Colonic mucosa (tissue), 4 donors: ENCODE results near the gene OTULIN. TPM values are rescaled to one million over a fixed set of nuclear protein-coding genes. Genes with fewer than 3 reads are reported as not detected.

Experiments
- DNase-seq: peaks from one replicate; pipeline ENCODE4 v3.0.0-alpha.2; 2020
- H3K27ac ChIP-seq: fragments of 200-600 bp; one replicate; pipeline ENCODE4 v1.8.0; 2021
- H3K27me3 ChIP-seq: fragments of 200-600 bp; one replicate; pipeline ENCODE4 v1.8.0; 2021
- H3K36me3 ChIP-seq: fragments of 200-600 bp; one replicate; pipeline ENCODE4 v1.8.0; 2021
- H3K4me1 ChIP-seq: fragments of 200-600 bp; one replicate; pipeline ENCODE4 v1.8.0; 2021; ENCODE audit warnings: mild to moderate bottlenecking
- H3K4me3 ChIP-seq: fragments of 200-600 bp; one replicate; pipeline ENCODE4 v1.8.0; 2021
- H3K9ac ChIP-seq, 2 donors: one replicate each; pipeline ENCODE4 v1.7.0; 2013; ENCODE audit warnings: control low read depth in 2 of 2, low read depth in 2 of 2, low read length in 2 of 2
- H3K9me3 ChIP-seq: fragments of 200-600 bp; one replicate; pipeline ENCODE4 v1.8.0; 2021
- CTCF ChIP-seq: fragments of 200-600 bp; IDR thresholded peaks from one replicate; pipeline ENCODE4 v1.8.0; 2022; ENCODE audit warnings: antibody characterized with exemption, mild to moderate bottlenecking
- intact Hi-C: fragments of 100-400 bp; cut with DNase I; formaldehyde crosslinking; loops from one replicate; pipeline ENCODE4 v1.14.1; 2022
- total RNA-seq, 2 donors: library from RNA; stranded (reverse); fragmentation: NEBNext Ultra II Directional in 1 of 2; extraction: Animal tissue kit (Norgen Biotek cat#: 25700) in 1 of 2; gene quantifications; one replicate each; pipeline ENCODE4 v1.2.1, GENCODE V29; 2021
- donor health status: healthy.
- donor health status: DM: no; HTN: no; CAD: no.
- donor health status: DM: no; HTN: no; CAD: no.

OTULIN gene
- total RNA-seq, 2 donors from 2014 or later, result 28.8 to 32.9 TPM

DNA sequence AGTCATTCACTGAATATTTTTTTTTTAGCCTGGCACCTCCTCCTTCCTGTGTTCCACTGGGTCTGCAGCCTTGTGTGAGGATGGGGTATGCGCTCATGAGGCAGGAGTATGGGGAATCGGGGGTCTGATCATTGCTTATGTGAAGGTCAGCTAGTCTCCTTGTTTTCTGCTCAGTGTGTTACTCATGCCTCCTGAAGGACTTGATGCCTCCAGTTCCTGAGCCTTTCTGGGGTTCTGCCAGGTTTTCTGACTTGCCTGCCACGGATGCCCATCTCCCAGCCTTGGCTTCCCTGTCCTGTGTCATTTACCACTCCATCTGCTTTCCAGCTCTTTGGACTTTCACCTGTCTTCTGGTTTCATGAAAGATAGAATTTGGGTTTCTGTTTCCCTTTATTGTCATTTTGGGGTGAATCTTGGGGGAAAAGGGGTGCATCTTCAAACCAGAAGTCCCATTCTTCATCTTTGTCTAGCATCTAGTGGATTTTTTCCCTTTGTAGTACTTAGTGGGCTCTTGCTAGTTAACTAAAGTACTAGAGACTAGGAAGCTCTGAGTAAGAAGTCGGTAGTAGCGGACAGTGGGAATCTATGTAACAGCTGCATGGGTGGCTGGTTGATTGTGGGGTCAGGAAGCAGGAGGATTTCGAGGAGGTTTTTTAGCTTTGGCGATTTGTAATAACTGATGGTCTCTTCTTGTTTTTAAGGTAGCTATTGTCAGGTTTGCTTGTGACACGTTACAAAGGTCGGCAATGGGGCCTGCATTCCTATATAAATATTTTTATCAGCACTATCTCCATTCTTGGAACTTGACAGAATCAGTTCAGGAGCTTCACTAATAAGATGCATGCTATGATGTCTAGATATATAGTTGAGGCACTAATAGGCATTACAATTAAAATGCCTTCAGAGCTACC is 8.2 kb downstream of the OTULIN start:
- Histone ChIP-seq H3K36me3 (no peaks in the 10 kb centered on the region), H3K9me3 (no peaks in the 10 kb centered on the region), H3K27me3 (no peaks in the 10 kb centered on the region), H3K9ac (no peak overlapping the region), H3K4me3 (no peak overlapping the region), H3K4me1 (peaks cover 24% of the 10 kb centered on the region), H3K27ac (no peak overlapping the region)
- TF ChIP-seq CTCF, result no peak
- no peak for DNase-seq
- intact Hi-C loops, result no loop called here

- Histone ChIP-seq H3K27ac (no peak overlapping the region), H3K9ac (no peak overlapping the region), H3K4me1 (peaks cover 17% of the 10 kb centered on the region), H3K9me3 (no peaks in the 10 kb centered on the region), H3K4me3 (no peak overlapping the region), H3K27me3 (no peaks in the 10 kb centered on the region), H3K36me3 (no peaks in the 10 kb centered on the region)
- no peak for DNase-seq
- intact Hi-C loops, result no loop called here
- no peak for TF ChIP-seq CTCF
These were observed 8.9 kb downstream of the OTULIN start for GRCh38 chr5:14673443-14673842.

- Histone ChIP-seq H3K27ac (no peak overlapping the region), H3K9ac (no peak overlapping the region), H3K4me1 (peaks cover 13% of the 10 kb centered on the region), H3K9me3 (no peaks in the 10 kb centered on the region), H3K4me3 (no peak overlapping the region), H3K36me3 (no peaks in the 10 kb centered on the region), H3K27me3 (no peaks in the 10 kb centered on the region)
- TF ChIP-seq CTCF, result no peak
- DNase-seq, result no peak
- intact Hi-C loops, result no loop called here
These were observed 10.7 kb downstream of the OTULIN start for GRCh38 chr5:14674983-14675854.

GRCh38 chr5:14675865-14676300 is 11.4 kb downstream of the OTULIN start:
- no peak for TF ChIP-seq CTCF
- no peaks in the 10 kb centered on the region for H3K9me3 ChIP-seq
- H3K4me1 ChIP-seq, result peaks cover 9% of the 10 kb centered on the region
- H3K27me3 ChIP-seq, result no peaks in the 10 kb centered on the region
- H3K9ac ChIP-seq, result no peak overlapping the region
- H3K27ac ChIP-seq, result no peak overlapping the region
- no peaks in the 10 kb centered on the region for H3K36me3 ChIP-seq
- intact Hi-C loops, result no loop called here
- no peak overlapping the region for H3K4me3 ChIP-seq
- no peak for DNase-seq

DNA sequence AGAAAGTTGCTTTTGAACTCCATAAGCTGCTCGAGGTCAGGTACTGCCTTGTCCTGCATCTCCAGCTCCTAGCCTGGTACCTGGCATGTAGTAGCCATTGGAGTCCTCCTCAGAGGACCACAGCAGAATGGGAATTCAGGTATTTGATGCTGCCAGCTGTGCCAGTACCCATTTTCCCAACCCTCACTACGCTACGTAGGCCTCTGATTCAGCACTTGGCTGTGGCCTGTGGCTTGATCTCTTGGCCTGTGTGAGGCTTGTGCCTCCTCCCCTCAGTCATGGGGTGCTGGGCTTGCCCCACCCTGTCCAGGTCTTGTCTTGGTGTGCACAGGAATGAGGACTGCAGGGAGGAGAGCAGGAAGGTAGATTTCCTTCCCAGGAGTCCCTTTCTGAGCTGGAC is 11.8 kb downstream of the OTULIN start:
- H3K36me3 ChIP-seq, result peaks cover under 1% of the 10 kb centered on the region
- H3K27me3 ChIP-seq, result no peaks in the 10 kb centered on the region
- DNase-seq, result no peak
- no peak overlapping the region for H3K9ac ChIP-seq
- TF ChIP-seq CTCF, result no peak
- no peak overlapping the region for H3K27ac ChIP-seq
- intact Hi-C loops, result no loop called here
- no peak overlapping the region for H3K4me3 ChIP-seq
- peaks cover 6% of the 10 kb centered on the region for H3K4me1 ChIP-seq
- no peaks in the 10 kb centered on the region for H3K9me3 ChIP-seq
